NCI-H526 treated with DMSO at 0.1 percent for 48 hours (cell line): ENCODE measurements around the gene NEK2.
A peak's percentile ranks its signal among the peaks of the same experiment; 100 is the strongest.
"Not testable (repeated sequence)": the region's sequence is repeated elsewhere in the genome, so short reads cannot be mapped to it uniquely, and the experiment has no call there.

Experiments used
- DNase-seq: peaks from one replicate; lab custom pipeline; 2025; lab: John Stamatoyannopoulos, UW

Gene NEK2

GRCh38 chr1:211675230-211676105, at the start of gene NEK2:
Gene NEK2, minus strand, starts transcription at chr1:211675621. Its CDS starts 142 bp downstream, at chr1:211675479.
- peak; percentile 90 for DNase-seq

GRCh38 chr1:211724687-211725196, 49.3 kb upstream of the NEK2 start:
- no peak for DNase-seq

DNA sequence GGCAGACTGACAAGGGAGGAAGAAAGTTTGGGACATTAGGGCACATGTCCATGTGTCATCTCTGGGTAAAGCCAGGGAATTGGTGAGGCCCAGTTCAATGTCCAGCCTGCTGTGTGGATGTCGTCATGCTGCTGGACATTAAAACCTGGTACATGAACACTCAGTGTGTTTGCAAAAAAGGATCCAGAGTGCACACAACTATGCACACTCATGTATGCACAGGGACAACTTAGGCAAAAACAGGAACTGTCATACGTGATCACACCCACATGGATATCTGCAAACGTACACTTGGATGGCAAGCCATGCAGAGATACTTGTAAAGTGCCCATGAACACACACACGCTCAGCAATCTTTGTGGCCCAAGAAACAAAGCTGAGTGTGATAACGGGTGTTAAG, 47.9 kb upstream of the NEK2 start:
- no peak for DNase-seq

GRCh38 chr1:211722277-211723175, 47.1 kb upstream of the NEK2 start:
- no peak for DNase-seq

DNA sequence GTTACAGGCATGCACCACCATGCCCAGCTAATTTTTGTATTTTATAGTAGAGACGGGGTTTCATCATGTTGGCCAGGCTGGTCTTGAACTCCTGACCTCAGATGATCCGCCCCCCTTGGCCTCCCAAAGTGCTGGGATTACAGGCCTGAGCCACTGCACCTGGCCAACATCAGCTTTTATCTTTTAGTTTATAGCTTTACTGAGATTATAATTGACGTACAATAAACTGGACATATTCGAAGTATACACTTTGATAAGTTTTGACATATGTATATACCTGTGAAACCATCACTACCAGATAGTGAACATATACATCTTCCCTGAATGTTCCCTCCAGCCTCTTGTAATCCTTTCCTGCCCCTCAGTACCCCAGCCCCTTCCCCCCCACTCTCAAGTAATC, 41.1 kb upstream of the NEK2 start:
- not testable (repeated sequence) for DNase-seq

DNA sequence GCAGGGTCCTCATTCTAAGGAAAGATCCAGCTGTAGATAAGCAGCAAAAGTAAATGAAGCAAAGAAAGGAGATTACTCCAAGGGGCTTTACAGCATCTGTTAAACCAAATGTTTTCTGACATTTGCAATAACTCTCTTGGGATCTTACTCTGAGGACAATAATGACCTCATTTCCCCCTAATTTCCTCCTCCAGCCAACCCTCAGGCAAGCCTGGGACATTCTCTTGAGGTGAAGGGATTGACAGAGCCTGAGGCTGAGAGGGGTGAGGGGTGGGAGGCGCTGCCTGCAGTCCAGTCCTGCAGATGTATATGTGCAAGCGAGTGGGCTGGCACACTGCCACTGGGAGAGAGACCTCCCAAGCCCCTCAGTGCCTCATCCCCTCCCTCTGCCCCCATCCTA, 40.5 kb upstream of the NEK2 start:
- DNase-seq = no peak

DNA sequence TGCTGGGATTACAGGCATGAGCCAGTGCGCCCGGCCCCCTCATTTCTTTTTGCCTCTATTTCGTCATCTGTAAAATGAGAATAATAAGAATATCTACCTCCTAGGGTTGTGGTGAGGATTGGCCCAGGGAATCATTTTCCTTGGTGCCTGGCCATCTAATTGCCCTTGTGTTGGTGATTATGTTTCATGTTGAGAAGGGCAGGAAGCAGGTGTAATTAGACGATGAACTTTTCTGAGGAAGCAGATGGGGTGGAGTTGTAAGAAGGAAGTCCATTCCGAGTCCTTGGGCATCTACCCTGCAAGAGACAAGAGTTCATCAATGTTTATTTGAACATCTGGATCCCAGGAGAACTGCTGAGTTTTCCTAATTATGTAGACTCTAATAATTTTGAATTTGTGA, 38.7 kb upstream of the NEK2 start:
- no peak for DNase-seq

DNA sequence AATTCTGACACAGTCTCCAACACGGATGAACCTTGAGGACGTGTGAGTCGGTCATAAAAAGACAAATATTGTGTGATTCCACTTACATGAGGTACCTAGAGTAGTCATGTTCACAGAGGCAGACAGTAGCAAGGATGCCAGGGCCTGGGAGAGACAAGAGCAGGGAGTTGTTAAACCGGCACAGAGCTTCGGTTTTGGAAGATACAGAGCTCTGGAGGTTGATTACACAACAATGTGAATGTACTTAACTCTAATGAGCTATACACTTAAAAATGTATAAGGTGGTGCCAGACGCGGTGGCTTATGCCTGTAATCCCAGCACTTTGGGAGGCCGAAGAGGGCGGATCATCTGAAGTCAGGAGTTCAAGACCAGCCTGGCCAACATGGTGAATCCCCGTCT, 37.8 kb upstream of the NEK2 start:
- DNase-seq = no peak

- no peak for DNase-seq
Measured at GRCh38 chr1:211711315-211711705, 35.9 kb upstream of the NEK2 start.

DNA sequence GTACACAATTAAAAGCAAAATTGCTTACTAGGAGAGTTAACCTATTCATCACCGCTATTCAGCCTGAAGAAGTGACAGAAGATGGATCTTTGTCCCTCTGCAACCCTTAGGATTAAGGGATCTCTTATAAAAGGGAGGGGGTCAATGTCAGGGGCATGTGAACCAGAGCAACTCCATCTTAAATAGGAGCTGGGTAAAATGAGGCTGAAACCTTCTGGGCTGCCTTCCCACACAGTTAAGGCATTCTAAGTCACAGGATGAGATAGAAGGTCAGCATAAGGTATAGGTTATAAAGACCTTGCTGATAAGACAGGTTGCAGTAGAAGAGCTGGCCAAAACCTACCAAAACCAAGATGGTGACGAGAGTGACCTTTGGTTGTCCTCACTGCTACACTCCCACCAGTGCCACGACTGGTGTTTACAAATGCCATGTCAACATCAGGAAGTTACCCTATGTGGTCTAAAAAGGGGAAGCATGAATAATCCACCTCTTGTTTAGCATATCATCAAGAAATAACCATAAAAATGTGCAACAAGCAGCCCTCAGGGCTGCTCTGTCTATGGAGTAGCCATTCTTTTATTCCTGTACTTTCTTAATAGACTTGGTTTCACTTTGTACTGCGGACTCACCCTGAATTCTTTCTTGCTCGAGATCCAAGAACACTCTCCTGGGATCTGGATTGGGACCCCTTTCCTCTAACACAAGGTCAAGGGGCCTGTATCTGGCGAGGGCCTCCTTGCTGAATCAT, 35.3 kb upstream of the NEK2 start:
- no peak for DNase-seq

GRCh38 chr1:211708926-211709325, 33.5 kb upstream of the NEK2 start:
- no peak for DNase-seq

DNA sequence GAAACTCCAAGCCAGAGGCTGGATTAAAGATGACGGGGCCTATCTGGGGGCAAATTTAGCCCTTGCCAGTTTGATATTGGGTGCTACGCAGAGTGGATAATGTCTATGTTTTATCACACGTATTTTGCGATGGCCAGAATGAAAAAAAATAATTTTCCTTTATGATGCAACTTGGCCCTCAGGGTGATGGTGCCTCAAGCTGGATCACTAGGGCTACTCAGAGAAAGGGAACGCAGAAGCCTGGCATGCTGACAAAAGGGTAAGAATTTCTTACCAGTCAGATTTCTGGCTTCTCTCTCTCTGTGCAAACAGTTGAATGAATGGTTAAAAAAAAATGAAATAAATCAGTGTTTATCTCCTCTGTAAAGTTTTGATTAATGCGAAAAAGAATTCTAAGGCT, 32.6 kb upstream of the NEK2 start:
- DNase-seq = no peak

DNA sequence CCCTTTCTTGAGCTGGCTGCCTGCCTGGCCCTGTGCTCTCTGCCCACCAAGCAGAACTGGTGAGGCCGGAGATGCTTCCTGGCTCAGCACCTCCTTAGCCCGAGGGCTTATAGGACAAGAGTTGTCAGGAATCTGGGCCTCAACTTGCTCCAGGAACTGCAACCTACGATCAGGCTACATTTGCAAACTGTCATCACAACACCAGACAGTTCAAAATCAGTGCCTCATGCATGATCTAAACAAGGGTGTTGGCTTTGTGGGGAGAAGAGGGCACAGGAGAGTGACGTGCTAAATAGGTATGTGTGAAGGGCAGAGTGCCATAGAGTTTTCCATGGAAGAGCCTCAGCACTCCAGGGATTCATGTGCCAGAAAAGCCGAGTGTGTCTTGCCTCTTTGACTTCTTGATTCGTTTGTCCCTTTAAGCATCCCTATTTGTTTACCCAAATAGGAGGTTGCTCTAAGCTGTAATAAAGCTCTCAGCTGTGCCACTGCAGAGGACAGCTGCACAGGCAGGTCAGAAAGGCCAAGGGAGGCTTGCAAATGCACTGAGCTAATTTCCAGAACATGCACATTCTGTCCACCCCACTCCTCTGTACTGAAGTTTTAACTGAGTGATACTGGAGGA, 30.2 kb upstream of the NEK2 start:
- peak; percentile 34 for DNase-seq

- DNase-seq = no peak
Measured at GRCh38 chr1:211704543-211704942, 29.1 kb upstream of the NEK2 start.

GRCh38 chr1:211703812-211704537, 28.6 kb upstream of the NEK2 start:
- DNase-seq = peak; percentile 7

DNA sequence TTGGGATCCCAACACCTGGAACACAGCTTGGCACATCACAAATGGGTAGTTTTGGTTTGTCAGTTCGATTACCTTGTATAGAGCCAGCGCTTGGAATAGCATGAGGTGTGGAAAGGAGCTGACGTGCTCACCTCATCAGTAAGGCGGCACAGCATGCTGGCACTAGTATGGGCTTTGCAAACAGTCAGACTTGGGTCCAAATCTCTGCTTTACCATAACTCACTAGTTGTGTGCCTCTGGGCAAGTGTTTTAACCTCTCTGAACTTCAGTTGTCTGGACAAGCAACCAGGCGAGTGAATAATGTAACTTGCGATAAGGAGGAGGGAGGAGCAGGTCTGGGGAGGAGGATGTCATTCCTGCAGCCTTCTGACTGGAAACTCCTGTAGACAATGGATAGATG, 26.3 kb upstream of the NEK2 start:
- no peak for DNase-seq

- DNase-seq = no peak
Measured at GRCh38 chr1:211699059-211699458, 23.6 kb upstream of the NEK2 start.

- DNase-seq = peak; percentile 39
Measured at GRCh38 chr1:211698161-211699026, 23.0 kb upstream of the NEK2 start.

DNA sequence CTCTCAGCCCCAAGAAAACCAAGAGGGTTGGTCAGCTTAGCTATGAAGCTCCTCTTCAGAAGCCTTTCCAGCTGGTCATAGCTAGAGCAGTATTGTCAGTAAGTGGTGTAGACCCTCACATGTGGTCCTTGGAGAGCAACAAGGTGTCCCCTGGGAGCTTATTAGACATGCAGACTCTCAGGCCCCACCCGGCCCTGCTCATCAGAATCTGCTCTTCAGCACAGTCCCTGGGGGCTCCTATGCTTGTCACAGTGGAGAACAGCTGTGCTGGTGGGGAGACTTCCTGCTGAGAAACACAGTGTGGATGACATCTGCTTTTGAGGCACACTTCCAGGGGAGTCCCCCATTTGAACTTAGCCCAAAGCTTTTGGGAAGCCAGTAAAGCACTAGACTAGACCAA, 21.9 kb upstream of the NEK2 start:
- DNase-seq = no peak
